ENCODE data around the gene WNK2. TPM values are rescaled to one million over a fixed set of nuclear protein-coding genes. Genes with fewer than 3 reads are reported as not detected.

WNK2 gene
- total RNA-seq, 4 donors from 2014 or later = 155 to 577 (median 259) TPM

DNA sequence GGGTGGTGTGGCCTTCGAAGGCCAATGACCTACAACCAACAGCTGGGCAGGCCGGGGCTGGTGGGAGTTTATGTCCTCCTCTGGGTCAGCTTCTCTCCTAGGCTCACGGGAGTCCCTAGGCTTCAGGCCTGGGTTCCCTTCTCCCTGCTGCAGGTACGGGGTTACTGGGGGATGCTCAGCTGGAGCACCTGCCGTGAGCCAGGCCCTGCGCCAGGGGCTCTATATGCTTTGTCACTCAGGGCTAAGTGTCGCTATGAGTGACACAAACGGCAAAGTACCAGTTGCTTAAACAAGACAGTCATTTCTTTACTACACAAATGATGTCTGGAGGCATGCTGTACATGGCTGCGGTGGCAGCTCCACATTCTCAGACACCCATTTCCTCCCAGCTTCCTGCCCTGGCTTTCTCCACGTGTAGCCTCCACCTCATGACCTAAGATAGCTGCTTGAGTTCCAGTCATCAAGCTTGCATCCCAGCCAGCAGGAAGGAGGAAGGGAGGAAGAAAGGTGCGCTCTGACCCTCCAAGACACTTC is 27.4 kb upstream of the WNK2 start:
- no peak overlapping the region for H3K4me3 ChIP-seq
- H3K36me3 ChIP-seq = no peaks in the 10 kb centered on the region
- peaks cover 0 to 7% (median 2%) of the 10 kb centered on the region in 4 donors for H3K4me1 ChIP-seq
- no peaks in the 10 kb centered on the region for H3K9me3 ChIP-seq
- H3K27ac ChIP-seq = no peak overlapping the region
- no peak for DNase-seq
- H3K27me3 ChIP-seq = no peaks in the 10 kb centered on the region
- TF ChIP-seq, protein P1, sequence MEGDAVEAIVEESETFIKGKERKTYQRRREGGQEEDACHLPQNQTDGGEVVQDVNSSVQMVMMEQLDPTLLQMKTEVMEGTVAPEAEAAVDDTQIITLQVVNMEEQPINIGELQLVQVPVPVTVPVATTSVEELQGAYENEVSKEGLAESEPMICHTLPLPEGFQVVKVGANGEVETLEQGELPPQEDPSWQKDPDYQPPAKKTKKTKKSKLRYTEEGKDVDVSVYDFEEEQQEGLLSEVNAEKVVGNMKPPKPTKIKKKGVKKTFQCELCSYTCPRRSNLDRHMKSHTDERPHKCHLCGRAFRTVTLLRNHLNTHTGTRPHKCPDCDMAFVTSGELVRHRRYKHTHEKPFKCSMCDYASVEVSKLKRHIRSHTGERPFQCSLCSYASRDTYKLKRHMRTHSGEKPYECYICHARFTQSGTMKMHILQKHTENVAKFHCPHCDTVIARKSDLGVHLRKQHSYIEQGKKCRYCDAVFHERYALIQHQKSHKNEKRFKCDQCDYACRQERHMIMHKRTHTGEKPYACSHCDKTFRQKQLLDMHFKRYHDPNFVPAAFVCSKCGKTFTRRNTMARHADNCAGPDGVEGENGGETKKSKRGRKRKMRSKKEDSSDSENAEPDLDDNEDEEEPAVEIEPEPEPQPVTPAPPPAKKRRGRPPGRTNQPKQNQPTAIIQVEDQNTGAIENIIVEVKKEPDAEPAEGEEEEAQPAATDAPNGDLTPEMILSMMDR (IDR thresholded peaks at IDR 0.05) = no peak
- no peak for TF ChIP-seq POLR2A (IDR thresholded peaks at IDR 0.05)

DNA sequence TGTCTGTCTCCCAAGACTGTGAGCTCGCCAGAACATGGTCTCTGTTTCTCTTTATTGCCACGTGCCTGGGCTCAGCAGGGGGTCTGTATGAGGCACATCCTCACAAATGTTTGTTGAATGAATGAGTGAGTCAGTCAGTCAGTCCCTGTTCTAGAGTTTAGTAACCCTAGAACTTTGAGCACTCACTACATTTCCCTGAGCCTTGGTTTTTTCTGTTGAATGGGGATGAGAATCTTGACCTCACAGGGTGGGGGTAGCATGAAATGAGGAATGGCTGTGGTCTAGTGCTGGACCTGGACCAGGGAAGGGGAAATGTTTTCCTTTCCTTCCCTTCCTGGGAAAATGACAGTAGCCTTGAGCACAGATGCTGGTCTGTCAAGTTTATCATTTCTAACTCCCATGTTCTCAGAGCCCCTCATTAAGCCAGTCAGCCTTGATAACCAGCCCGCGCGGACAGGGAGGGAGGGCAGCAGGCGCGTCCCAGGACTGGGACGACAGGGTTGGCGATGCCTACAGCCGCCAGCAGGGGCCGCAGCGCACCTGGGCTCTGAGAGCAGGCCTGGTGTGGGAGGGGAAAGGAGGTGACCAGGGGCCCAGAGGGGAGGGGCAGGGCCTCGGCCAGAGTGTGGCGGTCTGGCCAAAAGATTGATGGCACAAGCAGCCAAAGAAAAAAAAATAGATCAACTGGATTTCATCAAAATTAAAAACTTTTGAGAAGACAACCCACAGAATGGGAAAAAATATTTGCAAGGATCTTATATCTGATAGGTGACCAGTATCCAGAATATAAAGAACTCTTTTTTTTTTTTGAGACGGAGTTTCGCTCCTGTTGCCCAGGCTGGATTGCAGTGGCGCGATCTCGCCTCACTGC is 24.1 kb upstream of the WNK2 start:
- Histone ChIP-seq H3K36me3 (no peaks in the 10 kb centered on the region), H3K4me1 (peaks cover 0 to 7% (median 2%) of the 10 kb centered on the region in 4 donors)

DNA sequence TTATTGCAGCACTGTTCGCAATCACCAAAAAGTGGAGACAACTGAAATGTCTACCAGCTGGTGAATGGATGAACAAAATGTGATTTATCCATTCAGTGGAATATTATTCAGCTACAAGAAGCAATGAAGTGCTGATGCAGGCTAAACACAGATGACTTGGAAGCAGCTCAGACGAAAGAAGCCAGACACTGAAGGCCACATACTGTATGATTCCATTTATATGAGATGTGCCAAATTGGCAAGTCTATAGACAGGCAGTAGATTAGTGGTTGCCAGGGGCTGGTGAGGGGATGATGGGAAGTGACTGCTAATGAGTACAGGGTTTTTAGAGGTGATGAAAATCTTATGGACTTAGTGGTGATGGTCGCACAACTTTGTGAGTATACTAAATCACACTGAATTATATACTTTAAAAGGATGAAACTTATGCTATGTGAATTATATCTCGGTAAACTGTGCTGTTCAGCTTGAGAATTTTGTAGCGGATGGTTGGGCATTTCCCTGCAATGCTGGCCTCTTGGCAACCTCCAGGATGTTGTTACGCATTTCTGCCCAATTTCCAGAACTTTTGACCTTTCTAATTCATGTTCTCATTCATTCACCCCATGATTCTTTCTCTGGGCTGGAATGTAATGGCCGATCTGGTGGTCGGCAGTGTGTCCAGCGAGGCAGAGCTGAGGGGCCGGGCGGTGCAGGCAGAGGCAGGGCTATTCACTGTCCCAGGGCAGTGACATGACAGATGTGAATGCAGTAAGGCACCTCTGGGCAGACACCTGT is 22.0 kb upstream of the WNK2 start:
- no peaks in the 10 kb centered on the region for H3K9me3 ChIP-seq
- DNase-seq = no peak
- peaks cover 0 to 7% (median 2%) of the 10 kb centered on the region in 4 donors for H3K4me1 ChIP-seq
- no peaks in the 10 kb centered on the region for H3K27me3 ChIP-seq
- H3K4me3 ChIP-seq = no peak overlapping the region
- TF ChIP-seq POLR2A (IDR thresholded peaks at IDR 0.05) = no peak
- TF ChIP-seq, protein P1 (IDR thresholded peaks at IDR 0.05) = no peak
- no peak overlapping the region for H3K27ac ChIP-seq
- no peaks in the 10 kb centered on the region for H3K36me3 ChIP-seq

More for the DNA sequence above, 24.1 kb upstream of the WNK2 start:
- Histone ChIP-seq H3K27ac (no peak overlapping the region), H3K9me3 (no peaks in the 10 kb centered on the region), H3K27me3 (no peaks in the 10 kb centered on the region), H3K4me3 (no peak overlapping the region)
- TF ChIP-seq, protein P1 (IDR thresholded peaks at IDR 0.05) = peak; percentile 73 to 98 (median 96)
- no peak for TF ChIP-seq POLR2A (IDR thresholded peaks at IDR 0.05)
- DNase-seq = peak; percentile 72 to 90 (median 90)

DNA sequence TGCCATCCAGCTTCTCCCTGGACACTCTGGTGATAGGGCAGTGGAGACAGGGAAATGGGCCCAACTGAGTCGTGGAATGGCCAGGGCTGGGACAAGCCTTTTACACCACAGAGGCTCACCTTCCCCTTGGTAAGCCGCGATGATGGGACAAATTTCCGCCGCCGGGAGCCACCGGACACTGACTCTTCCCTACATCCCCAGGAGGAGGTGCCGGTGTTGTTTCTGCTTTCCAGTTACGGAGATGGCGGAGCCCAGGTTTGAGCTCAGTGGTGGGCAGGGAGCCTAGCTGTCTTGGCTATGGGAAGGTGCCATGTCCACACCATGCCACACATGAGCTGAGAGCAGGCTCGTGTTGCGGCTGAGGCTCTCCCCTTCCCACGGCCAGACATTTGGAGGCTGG is 19.9 kb upstream of the WNK2 start:
- TF ChIP-seq, protein P1 (IDR thresholded peaks at IDR 0.05) = no peak
- TF ChIP-seq POLR2A (IDR thresholded peaks at IDR 0.05) = no peak
- no peak for DNase-seq
- no peak overlapping the region for H3K4me3 ChIP-seq

DNA sequence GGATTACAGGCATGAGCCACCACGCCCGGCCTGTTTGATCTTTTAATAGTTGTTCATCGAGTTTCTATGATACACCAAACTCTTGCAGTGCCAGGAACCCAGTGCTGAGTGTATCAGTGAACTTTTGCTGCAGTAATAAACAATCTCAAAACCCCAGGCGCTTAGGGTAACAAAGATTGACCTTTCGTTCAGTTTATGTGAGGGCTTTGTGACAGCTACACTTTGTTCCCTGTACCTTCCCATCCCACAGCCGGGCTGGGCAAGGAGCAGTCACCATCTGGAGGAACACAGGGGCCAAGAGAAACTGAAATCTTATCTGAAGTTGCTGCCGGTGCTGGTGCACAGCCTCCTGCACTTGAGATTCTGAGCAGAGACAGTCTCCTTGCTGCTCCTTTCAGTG is 17.2 kb upstream of the WNK2 start:
- Histone ChIP-seq H3K9me3 (no peaks in the 10 kb centered on the region), H3K27ac (peak overlapping the region in 2 of 4 donors; percentile 52 to 64), H3K36me3 (no peaks in the 10 kb centered on the region), H3K27me3 (no peaks in the 10 kb centered on the region), H3K4me3 (no peak overlapping the region), H3K4me1 (no peaks in the 10 kb centered on the region)
- no peak for TF ChIP-seq POLR2A (IDR thresholded peaks at IDR 0.05)
- TF ChIP-seq, protein P1 (IDR thresholded peaks at IDR 0.05) = no peak
- peak in 2 of 3 donors; percentile 63 to 64 for DNase-seq

More for the DNA sequence above, 19.9 kb upstream of the WNK2 start:
- no peak overlapping the region for H3K27ac ChIP-seq
- no peaks in the 10 kb centered on the region for H3K36me3 ChIP-seq
- peaks cover 0 to 7% (median 2%) of the 10 kb centered on the region in 4 donors for H3K4me1 ChIP-seq
- no peaks in the 10 kb centered on the region for H3K9me3 ChIP-seq
- H3K27me3 ChIP-seq = no peaks in the 10 kb centered on the region
